ENCODE measurements around the gene CHFR. TPM values are rescaled to one million over a fixed set of nuclear protein-coding genes. Genes with fewer than 3 reads are reported as not detected.
"Not testable (repeated sequence)": the region's sequence is repeated elsewhere in the genome, so short reads cannot be mapped to it uniquely, and the experiment has no call there.

CHFR gene
- polyA plus RNA-seq, 1 experiment: 41.6 TPM

GRCh38 chr12:132798836-132799235, 88.6 kb downstream of the CHFR start:
- H3K27me3 ChIP-seq (ENCODE audit: control insufficient read depth, insufficient read depth, low read length): no peaks in the 10 kb centered on the region
- H3K4me3 ChIP-seq (ENCODE audit: low read depth, low read length): no peak overlapping the region
- ChIA-PET CTCF (no interaction called here), POLR2A (no interaction called here)
- no peak for DNase-seq (ENCODE audit: low read depth)
- H3K36me3 ChIP-seq (ENCODE audit: control insufficient read depth, insufficient read depth, low read length): peaks cover 66% of the 10 kb centered on the region
- no peak for TF ChIP-seq CTCF (IDR thresholded peaks at IDR 0.05; ENCODE audit: insufficient read depth, low read depth, low read length)

GRCh38 chr12:132797820-132798570, 89.4 kb downstream of the CHFR start:
- Histone ChIP-seq H3K36me3 (ENCODE audit: control insufficient read depth, insufficient read depth, low read length) (peaks cover 65% of the 10 kb centered on the region), H3K27me3 (ENCODE audit: control insufficient read depth, insufficient read depth, low read length) (no peaks in the 10 kb centered on the region), H3K4me3 (ENCODE audit: low read depth, low read length) (no peak overlapping the region)
- ChIA-PET CTCF (interaction anchor here (1.9 kb wide), 1 partner anchor 30 kb away, joined by 5 read pairs; no protein-coding TSS in a partner anchor), POLR2A (no interaction called here)
- TF ChIP-seq CTCF (IDR thresholded peaks at IDR 0.05; ENCODE audit: insufficient read depth, low read depth, low read length): no peak
- DNase-seq (ENCODE audit: low read depth): no peak

- peaks cover 58% of the 10 kb centered on the region for H3K36me3 ChIP-seq (ENCODE audit: control insufficient read depth, insufficient read depth, low read length)
These were observed 91.6 kb downstream of the CHFR start for GRCh38 chr12:132795847-132796246.

GRCh38 chr12:132791940-132792339, 95.5 kb downstream of the CHFR start:
- CTCF ChIA-PET: not testable (repeated sequence)
- peaks cover 51% of the 10 kb centered on the region for H3K36me3 ChIP-seq (ENCODE audit: control insufficient read depth, insufficient read depth, low read length)

More at GRCh38 chr12:132795847-132796246, 91.6 kb downstream of the CHFR start:
- DNase-seq (ENCODE audit: low read depth): no peak
- no peak overlapping the region for H3K4me3 ChIP-seq (ENCODE audit: low read depth, low read length)
- H3K27me3 ChIP-seq (ENCODE audit: control insufficient read depth, insufficient read depth, low read length): no peaks in the 10 kb centered on the region
- POLR2A ChIA-PET: no interaction called here
- TF ChIP-seq CTCF (IDR thresholded peaks at IDR 0.05; ENCODE audit: insufficient read depth, low read depth, low read length): no peak
- CTCF ChIA-PET: interaction anchor here (1.1 to 1.9 kb wide), 2 partner anchors 18 to 27 kb away, joined by 3 to 5 read pairs; no protein-coding TSS in a partner anchor

GRCh38 chr12:132789099-132789471, 98.3 kb downstream of the CHFR start:
- no peak overlapping the region for H3K4me3 ChIP-seq (ENCODE audit: low read depth, low read length)
- no peak for DNase-seq (ENCODE audit: low read depth)
- no peaks in the 10 kb centered on the region for H3K27me3 ChIP-seq (ENCODE audit: control insufficient read depth, insufficient read depth, low read length)
- TF ChIP-seq CTCF (IDR thresholded peaks at IDR 0.05; ENCODE audit: insufficient read depth, low read depth, low read length): no peak
- POLR2A ChIA-PET: no interaction called here
- CTCF ChIA-PET: interaction anchor here (1.2 kb wide), 1 partner anchor 11 kb away, joined by 4 read pairs; no protein-coding TSS in a partner anchor
- peaks cover 47% of the 10 kb centered on the region for H3K36me3 ChIP-seq (ENCODE audit: control insufficient read depth, insufficient read depth, low read length)

More at GRCh38 chr12:132791940-132792339, 95.5 kb downstream of the CHFR start:
- DNase-seq (ENCODE audit: low read depth); H3K4me3 ChIP-seq (ENCODE audit: low read depth, low read length); POLR2A ChIA-PET; H3K27me3 ChIP-seq (ENCODE audit: control insufficient read depth, insufficient read depth, low read length): not testable (repeated sequence)

Data from BJ (cell line).